Breast epithelium (tissue), 4 donors: ENCODE measurements around the gene TFAP2B. TPM values are rescaled to one million over a fixed set of nuclear protein-coding genes. Genes with fewer than 3 reads are reported as not detected.

ENCODE experiments used
- DNase-seq, 2 donors: peaks; one replicate each; pipeline ENCODE4 v3.0.0-alpha.2; 2019; ENCODE audit warnings: low spot score in 2 of 2
- H3K27ac ChIP-seq, 2 donors: fragments of 200-600 bp; sonication (generic) in 1 of 2; one replicate each; pipeline ENCODE4 v1.5.1; 2016 to 2019; ENCODE audit warnings: mild to moderate bottlenecking in 1 of 2
- H3K27me3 ChIP-seq, 2 donors: fragments of 200-600 bp; sonication (generic) in 1 of 2; one replicate each; pipeline versions ENCODE4 v1.5.1 to v1.6.0; 2017 to 2019; ENCODE audit warnings: control low read depth in 1 of 2, mild to moderate bottlenecking in 1 of 2
- H3K36me3 ChIP-seq: fragments of 200-600 bp; one replicate; pipeline ENCODE4 v1.5.1; 2019
- H3K4me1 ChIP-seq, 2 donors: fragments of 200-600 bp; sonication (generic); one replicate each; pipeline ENCODE4 v1.5.1; 2016 to 2019; ENCODE audit warnings: control low read depth in 1 of 2
- H3K4me3 ChIP-seq, 3 donors: fragments of 200-600 bp; sonication (generic); 1 replicate in 2 of 3; 2 replicates in 1 of 3; pipeline ENCODE4 v1.5.1; 2016 to 2019; ENCODE audit warnings: mild to moderate bottlenecking in 3 of 3, moderate library complexity in 2 of 3
- H3K9me3 ChIP-seq, 2 donors: fragments of 200-600 bp; sonication (generic) in 1 of 2; one replicate each; pipeline ENCODE4 v1.5.1; 2016 to 2019; ENCODE audit warnings: control low read depth in 1 of 2
- CTCF ChIP-seq, 3 donors: fragments of 450-650 bp; IDR thresholded peaks; one replicate each; pipeline ENCODE4 v1.5.1; 2016 to 2017; ENCODE audit warnings: antibody characterized with exemption in 3 of 3, mild to moderate bottlenecking in 3 of 3, moderate library complexity in 3 of 3
- POLR2A ChIP-seq: fragments of 450-650 bp; IDR thresholded peaks from one replicate; pipeline ENCODE4 v1.6.1; 2016; ENCODE audit warnings: antibody characterized with exemption, mild to moderate bottlenecking, moderate library complexity
- POLR2AphosphoS5 ChIP-seq, 3 donors: sonication (generic); formaldehyde crosslinking; IDR thresholded peaks; one replicate each; pipeline ENCODE4 v1.6.1; 2017; ENCODE audit warnings: antibody characterized with exemption in 3 of 3
- intact Hi-C: fragments of 100-400 bp; cut with DNase I; formaldehyde crosslinking; loops from one replicate; pipeline ENCODE4 v1.15.1; 2023; ENCODE audit warnings: low total_unique reads
- total RNA-seq, 3 donors: library from RNA; depleted of rRNA; stranded (reverse); fragments of >200 nt; gene quantifications; one replicate each; pipeline ENCODE4 v1.1.0, GENCODE V29; 2016

Gene TFAP2B
- total RNA-seq, 3 donors from 2014 or later, result under 0.01 to 25.0 (median 14.4) TPM

GRCh38 chr6:50823094-50823920, 4.6 kb downstream of the TFAP2B start:
- H3K27me3 ChIP-seq, result peaks cover 2 to 43% of the 10 kb centered on the region in 2 donors
- H3K27ac ChIP-seq, result peak overlapping the region; percentile 96 to 98
- H3K4me3 ChIP-seq, result peak overlapping the region in 2 of 3 donors; percentile 63 to 78
- no peak for DNase-seq
- no peaks in the 10 kb centered on the region for H3K9me3 ChIP-seq
- intact Hi-C loops, result no loop called here
- no peak for TF ChIP-seq CTCF (IDR thresholded peaks at IDR 0.05)
- no peak for TF ChIP-seq POLR2A
- no peak for TF ChIP-seq POLR2AphosphoS5 (IDR thresholded peaks at IDR 0.05)
- no peaks in the 10 kb centered on the region for H3K4me1 ChIP-seq
- H3K36me3 ChIP-seq, result no peaks in the 10 kb centered on the region

- no peaks in the 10 kb centered on the region for H3K9me3 ChIP-seq
- no peaks in the 10 kb centered on the region for H3K4me1 ChIP-seq
- no peaks in the 10 kb centered on the region for H3K36me3 ChIP-seq
- H3K27ac ChIP-seq, result peak overlapping the region; percentile 96 to 98
- peak overlapping the region in 2 of 3 donors; percentile 63 to 78 for H3K4me3 ChIP-seq
- TF ChIP-seq POLR2AphosphoS5 (IDR thresholded peaks at IDR 0.05), result no peak
- peaks cover 2 to 42% of the 10 kb centered on the region in 2 donors for H3K27me3 ChIP-seq
- DNase-seq, result no peak
- intact Hi-C loops, result no loop called here
Measured at GRCh38 chr6:50824552-50824951, 5.9 kb downstream of the TFAP2B start.

GRCh38 chr6:50825375-50826036, 6.8 kb downstream of the TFAP2B start:
- Histone ChIP-seq H3K4me1 (no peaks in the 10 kb centered on the region), H3K4me3 (peak overlapping the region in 2 of 3 donors; percentile 63 to 78), H3K9me3 (no peaks in the 10 kb centered on the region), H3K36me3 (no peaks in the 10 kb centered on the region), H3K27me3 (peaks cover 2 to 32% of the 10 kb centered on the region in 2 donors), H3K27ac (peak overlapping the region; percentile 87 to 98)
- DNase-seq, result no peak
- intact Hi-C loops, result no loop called here
- TF ChIP-seq POLR2AphosphoS5 (IDR thresholded peaks at IDR 0.05) (no peak), CTCF (IDR thresholded peaks at IDR 0.05) (no peak), POLR2A (no peak)

- no peak for DNase-seq
- TF ChIP-seq CTCF (IDR thresholded peaks at IDR 0.05) (no peak), POLR2AphosphoS5 (IDR thresholded peaks at IDR 0.05) (no peak), POLR2A (no peak)
- Histone ChIP-seq H3K27me3 (peaks cover 2 to 36% of the 10 kb centered on the region in 2 donors), H3K36me3 (no peaks in the 10 kb centered on the region), H3K27ac (peak overlapping the region; percentile 87 to 98), H3K4me1 (no peaks in the 10 kb centered on the region), H3K9me3 (no peaks in the 10 kb centered on the region), H3K4me3 (peak overlapping the region in 2 of 3 donors; percentile 63 to 78)
- intact Hi-C loops, result no loop called here
Measured at GRCh38 chr6:50826037-50826761, 7.5 kb downstream of the TFAP2B start.

- intact Hi-C loops, result no loop called here
- Histone ChIP-seq H3K27ac (peak overlapping the region; percentile 87 to 98), H3K36me3 (no peaks in the 10 kb centered on the region), H3K4me3 (peak overlapping the region in 2 of 3 donors; percentile 63 to 78), H3K4me1 (no peaks in the 10 kb centered on the region), H3K9me3 (no peaks in the 10 kb centered on the region), H3K27me3 (peaks cover 2 to 37% of the 10 kb centered on the region in 2 donors)
- no peak for TF ChIP-seq CTCF (IDR thresholded peaks at IDR 0.05)
- no peak for TF ChIP-seq POLR2A
- TF ChIP-seq POLR2AphosphoS5 (IDR thresholded peaks at IDR 0.05), result no peak
- no peak for DNase-seq
Measured at GRCh38 chr6:50826803-50827202, 8.1 kb downstream of the TFAP2B start.
